NT2/D1 (cell line): Measurements from ENCODE around the gene KCND3.

ENCODE experiments used
- SUZ12 ChIP-seq: IDR thresholded peaks from 2 replicates; pipeline ENCODE4 v1.6.1; 2011; ENCODE audit not compliant: insufficient read length, insufficient read depth; ENCODE audit errors: extremely low read depth
- YY1 ChIP-seq: IDR thresholded peaks from 2 replicates; pipeline ENCODE4 v1.6.1; 2011; ENCODE audit not compliant: insufficient read length, insufficient read depth
- ZNF274 ChIP-seq: IDR thresholded peaks from 2 replicates; pipeline ENCODE4 v1.6.1; 2011; ENCODE audit warnings: mild to moderate bottlenecking, low read depth, low read length

DNA sequence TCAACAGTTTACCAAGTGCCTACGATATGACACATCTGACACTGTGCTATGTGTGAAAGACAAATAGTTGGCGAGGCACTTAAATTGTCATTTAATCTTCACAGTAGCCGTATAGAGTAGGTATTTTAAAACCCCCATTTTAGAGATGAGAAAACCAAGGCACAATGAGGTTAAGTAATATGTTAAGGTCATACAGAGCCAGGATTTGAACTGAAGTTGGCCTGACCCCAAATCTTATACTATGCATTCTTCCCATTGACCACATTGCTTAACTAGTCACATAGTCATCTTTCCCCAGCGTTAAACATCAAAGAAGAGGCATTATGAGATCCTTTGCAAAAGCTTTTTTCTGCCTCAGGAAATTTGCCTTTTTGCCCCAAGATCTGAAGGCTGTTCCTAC, 254.1 kb downstream of the KCND3 start:
- TF ChIP-seq YY1 (no peak), ZNF274 (no peak), SUZ12 (no peak)
